Activated CD4-positive, alpha-beta T cell treated with anti-CD3 and anti-CD28 coated beads, Interleukin-2, amount 50 U/mL, for 24 hours (primary cell): ENCODE data around the gene ERFE.

Experiments used
- DNase-seq, 2 donors: peaks; one replicate each; pipeline ENCODE4 v3.0.0-alpha.2; 2020; ENCODE audit warnings: low read depth in 1 of 2, low spot score in 1 of 2

The ERFE gene

GRCh38 chr2:238152771-238153688, 5.7 kb upstream of the ERFE start:
- no peak for DNase-seq

DNA sequence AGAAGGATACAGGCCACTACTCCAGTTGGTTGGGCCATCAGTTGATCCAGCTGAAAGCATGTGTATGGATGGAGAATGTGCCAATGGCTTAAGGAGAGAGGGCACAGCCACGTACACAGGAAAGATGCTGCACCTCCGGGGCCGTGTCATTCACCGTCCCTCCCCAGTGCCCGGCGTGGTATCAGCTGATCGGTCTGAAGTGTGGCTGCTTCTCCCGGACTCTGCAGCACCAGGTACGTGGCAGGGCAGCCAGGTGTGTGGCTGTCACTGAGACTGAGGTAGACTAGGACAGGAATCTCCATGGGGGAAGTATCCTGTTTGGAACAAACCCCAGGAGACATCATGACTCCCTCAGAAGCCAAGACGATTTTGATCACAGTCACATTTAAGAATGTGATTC, 4.2 kb upstream of the ERFE start:
- DNase-seq = no peak

DNA sequence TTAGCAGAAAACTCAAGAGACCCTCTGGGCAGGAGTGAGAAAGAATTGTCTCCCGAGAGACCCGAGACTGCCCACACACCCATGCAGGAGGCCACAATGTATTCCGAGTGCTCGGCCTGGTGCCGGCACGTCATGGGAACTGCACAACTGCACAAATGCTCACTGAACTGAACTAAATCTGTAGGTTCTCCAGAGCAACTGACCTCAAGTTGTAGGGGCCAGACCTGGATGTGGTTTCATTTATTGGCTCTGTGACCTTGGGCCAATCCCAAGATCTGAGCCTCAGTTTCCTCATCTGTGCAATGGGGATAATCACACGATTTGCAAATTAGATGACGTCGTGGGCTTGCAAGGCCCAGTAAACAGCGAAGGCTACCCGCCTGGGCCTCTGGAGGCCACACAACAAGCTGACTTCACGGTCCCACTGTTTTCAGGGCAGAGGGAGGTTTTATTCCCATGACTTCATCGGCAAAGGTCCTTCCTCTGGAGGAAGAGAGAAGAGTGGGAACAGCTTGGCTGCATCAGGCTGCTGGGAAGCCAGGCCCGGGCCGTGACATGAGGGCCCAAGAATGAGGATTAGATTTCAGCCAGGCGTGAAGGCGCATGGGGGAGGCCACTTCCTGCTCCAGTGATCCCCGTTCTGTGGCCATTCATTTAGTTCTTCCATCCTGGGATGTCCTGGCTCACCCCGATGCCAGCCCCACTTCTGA, 3.6 kb upstream of the ERFE start:
- no peak for DNase-seq

- DNase-seq = no peak
Observed at GRCh38 chr2:238155761-238156694, 2.7 kb upstream of the ERFE start.

GRCh38 chr2:238157506-238158017, 1.2 kb upstream of the ERFE start:
- no peak for DNase-seq

DNA sequence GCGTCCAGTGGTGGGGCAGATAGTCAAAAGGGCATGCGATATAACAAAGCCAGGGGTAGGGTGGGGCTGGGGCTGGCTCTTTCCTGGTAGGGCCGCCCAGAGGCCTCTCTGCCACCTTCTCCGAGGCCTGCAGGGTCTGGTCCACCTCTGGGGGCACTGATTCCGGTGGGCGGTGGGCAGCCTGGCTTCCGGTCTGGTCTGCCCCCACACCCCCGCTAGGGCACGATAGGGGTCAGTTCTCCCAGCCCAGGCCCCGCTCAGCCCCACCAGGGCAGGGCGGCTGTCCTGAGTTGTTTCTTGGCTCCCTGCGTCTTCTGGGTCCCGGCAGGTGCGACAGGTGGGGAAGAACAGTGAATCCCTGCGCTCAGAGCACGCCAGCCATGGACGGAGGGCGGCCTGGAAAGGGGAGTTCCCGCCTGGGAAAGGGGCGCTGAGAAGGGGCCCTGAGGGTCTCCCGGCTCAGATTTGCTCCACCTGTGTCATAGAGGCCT, 707 bp upstream of the ERFE start:
- DNase-seq = no peak

DNA sequence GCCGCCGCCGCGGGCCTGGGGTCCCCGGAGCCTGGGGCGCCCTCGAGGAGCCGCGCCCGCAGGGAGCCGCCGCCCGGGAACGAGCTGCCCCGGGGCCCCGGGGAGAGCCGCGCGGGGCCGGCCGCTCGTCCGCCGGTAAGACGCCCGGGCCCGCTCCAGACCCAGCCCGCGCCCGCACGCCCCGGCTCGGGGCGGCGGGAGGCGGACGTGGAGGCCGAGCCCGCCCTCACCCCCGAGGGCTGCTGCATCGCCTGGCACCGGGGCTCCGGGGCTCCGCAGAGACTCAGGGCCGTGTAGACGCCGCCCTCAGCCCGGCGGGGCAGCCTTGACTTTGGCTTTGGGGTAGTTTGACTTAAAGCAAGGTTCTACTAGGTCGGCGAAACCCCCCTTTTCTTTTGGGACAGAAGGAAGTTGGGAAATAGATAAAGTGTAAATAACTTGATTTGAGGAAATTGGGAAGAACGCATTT, 335 bp downstream of the ERFE start:
- DNase-seq = peak in 1 of 2 donors; percentile 11

- no peak for DNase-seq
Observed at GRCh38 chr2:238159661-238160205, 963 bp downstream of the ERFE start.

GRCh38 chr2:238160206-238161129, 1.7 kb downstream of the ERFE start:
- no peak for DNase-seq

GRCh38 chr2:238161291-238162051, 2.7 kb downstream of the ERFE start:
- no peak for DNase-seq

DNA sequence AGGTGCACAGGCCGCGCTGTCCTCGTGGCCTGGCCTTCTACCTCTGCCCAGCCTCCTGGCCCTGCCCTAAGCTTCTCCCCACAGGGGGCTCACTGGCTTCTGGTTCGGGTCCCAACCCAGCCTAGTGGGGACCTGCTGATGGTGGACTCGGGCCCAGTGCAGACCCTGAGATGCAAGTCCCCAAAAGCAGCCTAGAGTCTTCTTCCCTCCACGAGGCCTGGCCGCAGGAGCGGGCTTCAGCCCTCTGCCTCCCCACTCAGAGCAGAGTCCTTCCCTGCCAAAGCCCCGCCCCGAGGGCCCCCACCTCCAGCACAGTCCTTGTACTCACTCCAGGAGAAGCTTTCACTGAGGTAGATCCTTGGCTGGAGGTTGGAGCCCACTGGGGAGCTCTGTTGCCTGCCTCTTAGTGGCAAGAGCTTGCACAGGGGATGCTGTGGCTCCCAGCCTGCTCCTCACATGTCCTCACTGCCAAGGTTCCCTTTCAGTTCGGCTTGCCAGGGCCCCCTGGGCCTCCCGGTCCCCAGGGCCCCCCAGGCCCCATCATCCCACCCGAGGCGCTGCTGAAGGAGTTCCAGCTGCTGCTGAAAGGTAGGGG, 3.6 kb downstream of the ERFE start:
- DNase-seq = no peak

DNA sequence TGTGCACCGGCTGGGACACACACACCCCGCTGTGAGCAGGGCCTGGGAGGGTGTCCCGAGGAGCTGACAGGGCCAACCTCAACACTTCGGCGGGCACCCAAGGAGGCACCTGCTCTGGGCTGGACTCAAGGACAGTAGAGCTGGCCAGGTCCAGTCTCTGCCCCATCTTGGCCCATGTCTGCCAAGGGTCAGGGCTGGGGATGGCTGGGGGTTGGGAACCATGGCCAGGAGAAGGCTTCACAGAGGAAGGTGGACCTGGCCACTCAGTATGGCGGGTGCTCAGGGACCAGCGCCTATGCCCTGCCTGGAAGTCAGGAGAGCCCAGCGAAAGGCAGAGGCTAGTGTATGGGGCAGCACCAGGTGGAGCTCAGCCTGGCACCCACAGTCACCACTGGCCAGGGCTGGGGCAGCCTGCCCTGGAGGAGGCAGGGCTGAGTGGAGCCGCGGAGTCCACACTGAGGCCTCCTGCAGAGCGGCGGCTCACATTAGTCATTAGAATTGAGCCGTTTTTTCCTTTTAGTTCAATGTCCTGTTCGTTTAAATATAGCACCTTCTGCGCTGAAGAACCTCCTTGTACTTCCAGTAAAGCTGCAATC, 4.2 kb downstream of the ERFE start:
- no peak for DNase-seq

GRCh38 chr2:238163481-238164198, 4.9 kb downstream of the ERFE start:
- DNase-seq = no peak

DNA sequence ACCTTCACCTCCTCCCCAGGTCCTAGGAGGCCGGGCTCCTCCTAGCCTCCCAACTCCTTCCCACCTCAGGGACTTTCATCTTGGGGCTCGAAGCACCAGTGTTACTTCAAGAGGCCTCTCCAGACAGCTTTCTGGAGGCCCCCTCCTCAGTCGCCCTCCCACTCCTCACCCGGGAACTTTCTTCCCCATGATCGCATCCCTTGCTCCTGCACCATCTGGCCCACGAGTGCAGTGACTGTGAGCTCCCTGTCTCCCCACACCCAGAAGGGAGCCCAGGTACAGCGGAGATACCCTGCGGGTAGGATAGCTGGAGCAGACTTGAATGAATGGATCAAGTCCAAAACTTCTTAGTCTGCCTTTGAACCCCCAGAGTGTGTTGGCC, 6.1 kb downstream of the ERFE start:
- no peak for DNase-seq

- DNase-seq = no peak
Observed at GRCh38 chr2:238165288-238165921, 6.6 kb downstream of the ERFE start.

DNA sequence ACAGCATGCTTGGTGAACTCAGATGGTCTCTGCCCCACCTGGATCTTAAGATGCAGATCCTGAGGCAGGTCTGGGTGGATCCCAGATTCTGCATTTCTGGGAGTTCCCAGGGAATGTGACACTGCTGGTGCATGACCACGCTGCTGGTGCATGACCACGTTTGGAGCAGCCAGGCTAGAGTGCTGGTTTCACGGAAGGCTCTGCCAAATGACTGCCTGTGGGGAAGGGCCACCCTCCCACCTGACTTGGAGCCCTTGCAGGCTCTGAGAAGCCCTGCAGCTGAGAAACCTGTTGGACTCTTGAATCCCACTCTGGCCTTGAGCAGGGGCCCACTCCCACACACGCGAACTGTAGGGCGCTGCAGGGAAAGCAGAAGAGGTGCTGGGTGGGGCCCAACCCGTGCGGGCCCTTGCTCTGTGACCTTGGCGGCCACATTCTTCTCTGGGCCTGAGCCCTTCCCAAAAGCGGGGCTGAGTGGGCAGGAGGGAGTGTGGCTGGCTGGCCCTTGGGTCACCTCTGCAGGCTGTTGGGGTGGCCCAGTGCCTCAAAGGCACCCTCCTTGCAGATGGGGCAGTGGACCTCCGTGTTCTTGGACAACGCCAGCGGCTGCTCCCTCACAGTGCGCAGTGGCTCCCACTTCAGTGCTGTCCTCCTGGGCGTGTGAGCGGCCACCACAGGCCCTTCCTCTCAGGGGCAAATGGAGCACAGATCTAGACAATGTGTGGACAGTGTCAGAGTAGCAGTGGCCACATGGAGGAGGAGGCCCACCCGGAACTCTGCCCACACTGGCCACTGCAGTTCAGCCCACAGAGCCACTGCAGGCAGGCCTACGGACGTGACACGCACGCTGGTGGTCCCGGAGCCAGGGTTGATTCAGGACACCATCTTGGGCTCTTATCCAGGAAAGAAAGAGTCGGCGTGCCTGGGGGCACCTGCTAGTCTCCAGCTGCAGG, 7.9 kb downstream of the ERFE start:
- DNase-seq = no peak
